GM21447 (cell line): Measurements from ENCODE around the gene PAXX.
A peak's percentile ranks its signal among the peaks of the same experiment; 100 is the strongest.

Experiments used
- ATAC-seq: cut with Tn5 transposase; IDR thresholded peaks from one replicate; pipeline ENCODE4 v1.9.1; 2021; ENCODE audit not compliant: unreplicated experiment

The PAXX gene

GRCh38 chr9:136991993-136992818 lies at the start of gene PAXX:
Gene PAXX, plus strand, starts transcription at chr9:136992422. Its CDS starts 22 bp downstream, at chr9:136992444.
- peak; percentile 67 for ATAC-seq

- no peak for ATAC-seq
Measured at GRCh38 chr9:136942881-136943230, 49.4 kb upstream of the PAXX start.

GRCh38 chr9:136943291-136944211 lies 48.7 kb upstream of the PAXX start:
- ATAC-seq = peak; percentile 16

GRCh38 chr9:136944212-136944518 lies 48.1 kb upstream of the PAXX start:
- ATAC-seq = peak; percentile 34

- peak; percentile 67 for ATAC-seq
Measured at GRCh38 chr9:136944519-136945332, 47.5 kb upstream of the PAXX start, which contains the start of the genes C8G and FBXW5. Gene C8G, plus strand, starts transcription at chr9:136945243. Its CDS starts 78 bp downstream, at chr9:136945321. Gene FBXW5, minus strand, starts transcription at chr9:136944738. Its CDS starts 655 bp downstream, at chr9:136944083.

GRCh38 chr9:136945333-136946227 lies 46.6 kb upstream of the PAXX start:
- no peak for ATAC-seq

GRCh38 chr9:136946228-136947027 lies 45.8 kb upstream of the PAXX start:
- no peak for ATAC-seq

- ATAC-seq = no peak
Measured at GRCh38 chr9:136947028-136947891, 45.0 kb upstream of the PAXX start.

- ATAC-seq = no peak
Measured at GRCh38 chr9:136947955-136948510, 44.2 kb upstream of the PAXX start.

GRCh38 chr9:136949239-136949816 lies 42.9 kb upstream of the PAXX start:
- ATAC-seq = no peak

- peak; percentile 76 for ATAC-seq
Measured at GRCh38 chr9:136949817-136950655, 42.2 kb upstream of the PAXX start.

GRCh38 chr9:136950656-136951276 lies 41.5 kb upstream of the PAXX start:
- ATAC-seq = no peak

GRCh38 chr9:136951541-136952320 lies 40.5 kb upstream of the PAXX start, which contains the start of gene LCN12:
Gene LCN12, plus strand, starts transcription at chr9:136952273. Its CDS starts 55 bp downstream, at chr9:136952328.
- no peak for ATAC-seq

- no peak for ATAC-seq
Measured at GRCh38 chr9:136952321-136952850, 39.8 kb upstream of the PAXX start.
